HG02798 (cell line): ENCODE results near the gene CCNB1.
A peak's percentile ranks its signal among the peaks of the same experiment; 100 is the strongest.
"Not testable (repeated sequence)": the region's sequence is repeated elsewhere in the genome, so short reads cannot be mapped to it uniquely, and the experiment has no call there.

Experiments
- ATAC-seq: cut with Tn5 transposase; IDR thresholded peaks from one replicate; pipeline ENCODE4 v1.9.1; 2021; ENCODE audit warnings: mild to moderate bottlenecking; ENCODE audit not compliant: unreplicated experiment, poor library complexity

CCNB1 gene

DNA sequence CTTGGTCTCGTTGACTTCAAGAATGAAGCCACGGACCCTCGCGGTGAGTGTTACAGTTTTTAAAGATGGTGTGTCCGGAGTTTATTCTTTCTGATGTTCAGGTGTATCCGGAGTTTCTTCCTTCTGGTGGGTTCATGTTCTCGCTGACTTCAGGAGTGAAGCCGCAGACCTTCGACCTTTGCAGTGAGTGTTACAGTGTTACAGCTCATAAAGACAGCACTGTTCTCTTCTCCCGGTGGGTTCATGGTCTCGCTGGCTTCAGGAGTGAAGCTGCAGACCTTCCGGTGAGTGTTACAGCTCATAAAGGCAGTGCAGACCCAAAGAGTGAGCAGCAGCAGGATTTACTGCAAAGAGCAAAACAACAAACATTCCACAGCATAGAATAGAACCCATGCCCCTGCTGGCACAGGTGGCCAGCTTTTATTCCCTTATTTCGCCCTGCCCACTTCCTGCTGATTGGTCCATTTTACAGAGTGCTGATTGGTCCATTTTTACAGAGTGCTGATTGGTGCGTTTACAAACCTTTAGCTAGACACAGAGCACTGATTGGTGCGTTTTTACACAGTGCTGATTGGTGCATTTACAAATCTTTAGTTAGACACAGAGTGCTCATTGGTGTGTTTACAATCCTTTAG is 14.8 kb downstream of the CCNB1 start:
- not testable (repeated sequence) for ATAC-seq

DNA sequence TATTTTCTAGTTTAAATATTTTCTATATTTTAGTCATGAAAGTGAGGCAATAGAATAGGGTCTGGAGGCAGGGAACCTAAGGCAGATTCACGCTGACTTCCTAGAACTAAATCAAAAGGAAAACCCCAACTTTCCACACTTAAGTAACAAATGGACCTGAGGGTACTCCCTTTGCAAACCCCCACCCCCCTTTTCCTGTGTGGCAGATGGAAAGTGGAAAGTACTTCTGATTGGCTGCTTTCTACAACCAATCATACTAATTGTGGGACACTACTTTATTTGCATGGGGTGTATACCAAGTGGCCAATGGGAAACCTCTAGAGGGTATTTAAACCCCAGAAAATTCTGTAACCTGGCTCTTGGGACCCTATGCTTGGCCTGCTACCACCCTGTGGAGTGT is 17.7 kb downstream of the CCNB1 start:
- no peak for ATAC-seq

DNA sequence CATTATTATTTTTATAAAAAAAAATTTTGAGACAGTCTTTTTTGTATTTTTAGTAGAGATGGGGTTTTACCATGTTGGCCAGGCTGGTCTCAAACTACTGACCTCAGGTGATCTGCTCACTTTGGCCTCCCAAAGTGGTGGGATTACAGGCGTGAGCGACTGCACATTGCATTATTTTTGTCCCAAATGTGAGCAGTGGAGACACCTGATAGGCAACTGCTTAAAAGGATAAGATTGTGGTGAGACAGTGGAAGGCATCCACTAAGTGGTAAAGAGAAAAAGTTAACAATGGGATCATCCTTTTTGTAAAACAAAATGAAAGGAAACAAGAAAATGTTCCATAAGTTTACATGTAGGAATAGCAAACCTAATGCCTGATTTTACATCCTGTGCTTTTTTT is 20.4 kb downstream of the CCNB1 start:
- ATAC-seq = no peak

DNA sequence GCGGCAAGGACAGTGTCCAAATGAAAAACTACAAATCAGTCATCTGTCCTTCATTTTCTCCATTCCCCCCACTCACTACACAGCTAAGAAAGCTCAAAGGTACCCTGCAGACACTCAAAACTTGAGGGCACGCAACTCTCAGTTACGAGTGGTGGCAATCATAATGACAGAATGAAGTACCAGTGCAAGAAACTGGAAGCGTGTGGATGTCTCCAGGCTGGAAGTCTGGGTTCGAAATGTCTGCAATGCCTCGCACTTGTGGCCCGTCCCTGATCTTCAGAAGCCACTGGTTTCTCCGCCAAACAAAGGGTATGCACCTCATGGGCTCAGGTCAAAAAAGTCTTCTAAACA is 21.8 kb downstream of the CCNB1 start:
- ATAC-seq = no peak

DNA sequence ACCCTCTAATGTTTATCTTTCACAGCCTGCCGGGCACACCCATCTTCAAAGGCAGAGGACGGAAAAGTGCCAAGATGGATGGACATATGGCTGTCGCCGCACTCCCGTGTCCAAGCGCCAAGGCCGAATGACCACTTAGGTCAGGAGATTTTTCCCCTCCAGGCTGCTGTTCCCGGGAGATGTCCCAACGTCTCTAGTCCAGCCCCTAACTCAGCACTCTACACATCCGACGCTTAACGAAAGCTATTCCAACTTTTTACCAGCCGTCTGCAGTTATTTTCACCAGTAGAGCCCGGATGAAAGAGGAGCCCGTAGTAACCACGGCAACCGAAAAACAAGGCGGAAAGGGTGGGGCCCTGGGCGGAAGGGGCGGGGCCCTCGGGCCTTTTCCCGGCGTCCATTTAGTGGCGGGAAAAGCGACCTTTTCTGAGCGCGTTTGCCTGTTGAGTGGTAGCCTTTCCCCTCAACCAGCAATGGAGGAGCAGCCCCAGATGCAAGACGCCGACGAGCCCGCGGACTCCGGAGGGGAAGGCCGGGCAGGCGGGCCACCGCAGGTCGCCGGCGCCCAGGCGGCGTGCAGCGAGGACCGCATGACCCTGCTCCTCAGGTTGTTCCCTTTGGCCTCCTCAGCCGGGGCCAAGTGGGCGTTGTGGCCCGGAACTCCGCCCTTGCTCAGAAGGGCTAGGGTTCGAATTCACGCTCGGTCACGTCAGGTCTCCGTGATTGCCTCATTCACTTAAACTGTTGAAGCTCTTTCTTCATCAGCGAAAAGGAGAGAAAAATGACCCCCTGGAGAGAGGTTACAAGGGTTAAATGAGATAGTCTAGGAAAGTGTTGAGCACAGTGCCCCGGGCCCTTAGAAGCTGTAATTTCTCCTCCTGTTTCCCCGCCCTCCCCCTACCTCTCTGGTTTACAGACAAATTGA is 22.5 kb downstream of the CCNB1 start, which contains the start of gene CENPH:
TSS of gene CENPH (plus strand) at position 422 of the 925 bp plus-strand sequence. CDS start at position 474, 52 bp downstream.
- ATAC-seq = peak; percentile 96

DNA sequence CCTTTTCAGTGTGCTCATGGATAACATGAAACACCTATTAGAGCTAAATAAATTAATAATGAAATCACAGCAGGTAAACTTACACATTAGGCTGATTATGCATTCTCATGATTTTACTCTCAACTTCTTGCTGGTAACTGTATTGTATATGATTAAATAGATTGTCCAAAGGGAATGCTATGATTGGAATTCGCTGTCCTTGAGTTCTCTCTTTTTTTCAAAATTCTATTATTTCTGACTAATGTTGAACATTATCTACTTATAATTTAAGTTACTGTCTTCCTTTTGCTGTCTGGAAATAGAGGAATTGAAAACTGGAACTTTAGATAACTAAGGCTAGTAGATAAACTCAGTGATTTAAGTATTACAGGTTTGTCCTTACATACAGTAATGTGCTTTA is 35.5 kb downstream of the CCNB1 start:
- no peak for ATAC-seq

DNA sequence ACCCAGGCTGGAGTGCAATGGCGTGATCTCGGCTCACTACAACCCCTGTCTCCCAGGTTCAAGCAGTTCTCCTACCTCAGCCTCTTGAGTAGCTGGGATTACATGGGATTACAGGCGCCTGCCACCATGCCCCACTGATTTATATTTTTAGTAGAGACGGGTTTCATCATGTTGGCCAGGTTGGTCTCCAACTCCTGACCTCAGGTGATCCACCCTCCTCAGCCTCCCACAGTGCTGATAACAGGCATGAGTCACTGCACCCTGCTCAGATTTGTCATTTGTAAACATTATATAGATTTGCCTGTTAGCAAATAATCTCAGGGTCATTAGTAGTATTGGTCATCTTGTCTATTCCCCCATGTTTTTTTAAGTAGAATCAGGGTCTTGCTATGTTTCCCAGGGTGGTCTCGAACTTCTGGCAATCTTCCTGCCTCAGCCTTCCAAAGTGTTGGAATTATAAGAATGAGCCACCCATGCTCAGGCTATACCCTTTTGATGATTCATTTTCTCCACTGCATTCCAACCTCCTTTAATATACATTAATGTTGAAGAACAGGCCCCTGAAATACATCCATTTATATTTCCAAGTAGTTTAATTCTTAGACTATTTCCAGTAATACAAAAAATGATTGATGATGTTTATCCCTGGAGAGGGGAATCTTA is 39.7 kb downstream of the CCNB1 start:
- ATAC-seq = no peak

DNA sequence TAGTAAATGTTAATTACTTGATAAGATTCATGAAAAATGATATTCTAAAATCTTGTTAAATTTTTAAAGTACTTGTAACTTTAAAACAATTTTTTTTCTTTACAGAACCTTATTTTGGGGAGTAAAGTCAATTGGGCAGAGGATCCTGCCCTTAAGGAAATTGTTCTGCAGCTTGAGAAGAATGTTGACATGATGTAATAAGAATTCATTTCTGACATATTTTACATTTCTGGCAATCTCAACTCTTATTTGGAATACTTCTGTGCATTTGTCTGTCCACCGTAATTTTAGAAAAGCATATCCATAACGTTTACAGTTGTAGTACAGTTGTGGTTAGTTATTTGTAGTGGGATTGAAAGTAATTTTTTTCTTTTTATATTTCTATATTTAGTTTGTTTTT is 42.7 kb downstream of the CCNB1 start:
- no peak for ATAC-seq

DNA sequence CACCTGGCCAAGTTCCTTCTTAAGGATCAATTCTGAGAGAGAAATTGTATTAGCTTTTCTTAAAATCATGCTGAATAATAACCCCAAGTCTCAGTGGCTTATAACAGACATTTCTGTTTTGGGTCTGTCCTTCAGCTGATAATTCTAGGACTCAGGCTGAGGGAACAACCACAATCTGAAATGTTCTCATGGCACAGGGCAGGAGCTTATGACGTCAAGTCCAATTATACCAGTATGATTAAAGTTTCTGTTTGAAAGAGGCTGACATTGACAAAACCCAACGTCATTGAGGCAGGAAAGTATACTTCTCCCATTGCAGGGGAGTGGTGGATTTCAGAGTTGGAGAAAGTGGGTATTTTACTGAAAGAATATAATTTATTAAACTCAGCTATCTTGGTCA is 44.2 kb downstream of the CCNB1 start:
- ATAC-seq = no peak

DNA sequence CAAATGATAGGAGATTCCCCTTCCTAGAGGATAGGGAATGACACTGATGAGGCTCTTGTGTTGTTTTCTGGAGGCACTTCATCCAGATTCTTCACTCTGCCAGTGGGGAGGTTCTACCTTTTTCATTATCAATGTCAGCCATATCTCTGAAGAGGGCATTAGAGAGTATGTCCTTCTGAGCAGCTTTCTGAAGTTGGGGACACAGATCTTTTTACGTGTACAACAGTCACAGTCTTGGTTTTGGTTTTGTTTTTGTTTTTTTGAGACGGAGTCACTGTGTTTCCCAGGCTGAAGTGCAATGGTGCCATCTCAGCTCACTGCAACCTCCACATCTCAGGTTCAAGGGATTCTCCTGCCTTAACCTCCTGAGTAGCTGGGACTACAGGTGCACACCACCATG is 45.1 kb downstream of the CCNB1 start:
- ATAC-seq = no peak

DNA sequence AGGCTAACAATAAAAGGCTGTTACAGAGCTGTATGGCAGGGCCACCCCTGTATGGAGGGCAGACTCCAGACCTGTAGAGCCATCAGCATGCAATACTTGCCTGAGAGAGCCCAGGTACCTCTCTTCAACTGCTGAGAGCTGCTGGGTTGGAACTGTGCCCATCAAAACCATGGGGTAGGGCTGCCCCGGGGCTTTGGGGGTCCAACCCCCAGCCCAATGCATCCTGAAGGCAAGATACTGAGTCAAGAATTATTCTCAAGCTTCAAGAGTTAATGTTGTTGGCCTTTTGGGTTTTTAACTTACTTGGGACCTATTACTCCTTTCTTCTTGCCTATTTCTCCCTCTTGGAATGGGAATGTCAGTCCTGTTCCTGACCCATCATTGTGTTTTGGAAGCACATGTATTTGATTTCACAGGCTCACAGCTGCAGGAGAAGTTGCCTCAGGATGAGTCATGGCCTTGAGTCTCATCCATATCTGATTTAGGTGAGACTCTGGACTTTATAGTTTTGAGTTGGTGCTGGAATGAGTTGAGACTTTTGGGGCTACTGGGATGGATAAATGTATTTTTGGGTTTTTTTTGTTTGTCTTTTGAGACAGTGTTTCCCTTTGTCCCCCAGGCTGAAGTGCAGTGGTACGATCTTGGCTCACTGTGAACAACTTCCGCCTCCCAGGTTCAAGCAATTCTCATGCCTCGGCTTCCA is 46.7 kb downstream of the CCNB1 start:
- no peak for ATAC-seq

DNA sequence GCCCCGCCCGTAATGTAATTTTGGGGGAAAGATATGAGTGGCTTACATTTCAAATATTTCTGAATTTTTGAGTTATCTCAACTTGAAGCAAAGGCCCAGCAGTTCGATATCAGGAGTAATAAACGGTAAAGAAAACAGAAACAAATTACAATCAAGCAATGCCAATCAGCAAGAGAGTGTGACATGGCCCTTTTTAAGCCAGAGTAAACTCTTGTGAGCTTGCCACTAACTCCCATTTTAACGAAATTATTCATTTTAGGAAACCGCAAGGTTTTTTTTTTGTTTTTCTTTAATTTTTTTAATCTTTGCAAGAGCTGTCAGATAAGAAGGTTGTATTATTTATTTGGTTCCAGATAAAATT is 50.2 kb downstream of the CCNB1 start:
- ATAC-seq = no peak

DNA sequence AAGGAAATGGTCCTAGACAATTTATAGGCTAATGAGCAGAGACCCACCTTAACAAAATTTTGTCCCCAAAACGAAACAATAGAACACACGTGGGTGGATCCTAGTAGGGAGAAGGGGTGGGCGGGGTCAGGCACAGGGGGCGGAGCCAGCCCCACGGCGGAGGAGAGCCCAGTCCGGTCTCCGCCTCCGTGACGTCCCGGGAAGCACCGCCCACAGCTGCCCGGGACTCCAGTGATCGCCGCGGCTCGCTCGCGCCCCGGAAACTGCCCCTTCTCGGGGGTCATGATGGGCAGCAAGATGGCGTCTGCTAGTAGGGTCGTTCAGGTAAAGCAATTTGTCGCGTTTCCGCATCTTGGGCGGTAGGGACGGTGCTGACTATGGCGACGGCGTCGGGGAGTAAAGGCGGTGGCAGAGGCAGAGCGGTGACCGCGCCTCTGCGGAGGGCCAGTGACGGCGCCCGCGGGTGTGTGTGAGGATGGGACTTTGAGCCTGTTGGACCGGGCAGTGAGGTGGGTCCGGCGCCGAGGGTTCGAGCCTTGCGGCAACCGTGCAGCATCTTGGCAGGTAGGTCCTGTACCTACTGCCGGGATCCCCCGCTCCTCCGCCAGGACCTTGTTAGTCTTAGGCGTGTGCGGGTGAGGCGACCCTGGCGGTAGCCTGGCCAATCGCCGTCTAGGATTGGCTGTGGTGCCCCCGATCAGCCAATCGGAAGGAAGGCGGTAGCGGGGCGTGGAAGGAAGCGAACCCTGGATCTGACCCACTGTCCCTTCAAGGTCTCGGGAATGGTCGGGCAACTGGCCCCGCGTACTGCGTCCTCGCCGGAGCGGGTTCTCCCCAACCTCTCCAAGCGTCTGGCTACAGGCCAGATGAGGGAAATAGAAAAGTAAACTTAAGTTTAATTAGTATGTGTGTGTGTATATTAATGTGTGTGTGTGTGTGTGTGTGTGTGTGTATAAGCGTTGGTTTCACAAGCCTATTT is 50.9 kb downstream of the CCNB1 start:
- ATAC-seq = peak; percentile 94

DNA sequence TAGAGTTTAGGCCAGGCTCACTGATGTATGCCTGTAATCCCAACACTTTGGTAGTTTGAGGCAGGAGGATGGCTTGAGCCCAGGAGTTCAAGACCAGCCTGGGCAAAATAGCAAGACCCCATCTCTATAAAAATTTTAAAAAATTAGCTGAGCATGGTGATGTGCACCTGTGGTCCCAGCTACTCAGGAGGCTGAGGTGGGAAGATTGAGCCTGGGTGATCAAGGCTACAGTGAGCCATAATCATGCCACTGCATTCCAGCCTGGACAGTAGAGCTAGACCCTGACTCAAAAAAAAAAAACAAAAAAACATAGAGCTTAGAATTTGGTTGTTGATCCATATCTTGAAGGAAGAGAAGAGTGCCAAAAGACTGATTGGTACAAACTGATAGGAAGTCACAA is 53.0 kb downstream of the CCNB1 start:
- no peak for ATAC-seq

DNA sequence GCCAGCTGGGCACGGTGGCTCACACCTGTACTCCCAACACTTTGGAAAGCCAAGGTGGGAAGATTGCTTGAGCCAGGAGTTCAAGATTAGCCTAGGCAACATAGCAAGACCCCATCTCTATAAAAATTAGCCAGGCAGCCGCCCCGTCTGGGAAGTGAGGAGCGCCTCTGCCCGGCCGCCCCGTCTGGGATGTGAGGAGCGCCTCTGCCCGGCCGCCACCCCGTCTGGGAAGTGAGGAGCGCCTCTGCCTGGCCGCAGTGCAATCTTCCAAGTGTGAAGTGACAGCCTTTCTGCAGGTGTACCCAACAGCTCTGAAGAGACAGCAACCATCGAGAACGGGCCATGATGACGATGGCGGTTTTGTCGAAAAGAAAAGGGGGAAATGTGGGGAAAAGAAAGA is 53.4 kb downstream of the CCNB1 start:
- not testable (repeated sequence) for ATAC-seq

DNA sequence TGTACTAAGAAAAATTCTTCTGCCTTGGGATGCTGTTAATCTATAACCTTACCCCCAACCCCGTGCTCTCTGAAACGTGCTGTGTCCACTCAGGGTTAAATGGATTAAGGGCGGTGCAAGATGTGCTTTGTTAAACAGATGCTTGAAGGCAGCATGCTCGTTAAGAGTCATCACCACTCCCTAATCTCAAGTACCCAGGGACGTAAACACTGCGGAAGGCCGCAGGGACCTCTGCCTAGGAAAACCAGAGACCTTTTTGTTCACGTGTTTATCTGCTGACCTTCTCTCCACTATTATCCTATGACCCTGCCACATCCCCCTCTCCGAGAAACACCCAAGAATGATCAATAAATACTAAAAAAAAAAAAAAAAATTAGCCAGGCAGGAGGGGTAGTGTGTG is 53.9 kb downstream of the CCNB1 start:
- not testable (repeated sequence) for ATAC-seq

DNA sequence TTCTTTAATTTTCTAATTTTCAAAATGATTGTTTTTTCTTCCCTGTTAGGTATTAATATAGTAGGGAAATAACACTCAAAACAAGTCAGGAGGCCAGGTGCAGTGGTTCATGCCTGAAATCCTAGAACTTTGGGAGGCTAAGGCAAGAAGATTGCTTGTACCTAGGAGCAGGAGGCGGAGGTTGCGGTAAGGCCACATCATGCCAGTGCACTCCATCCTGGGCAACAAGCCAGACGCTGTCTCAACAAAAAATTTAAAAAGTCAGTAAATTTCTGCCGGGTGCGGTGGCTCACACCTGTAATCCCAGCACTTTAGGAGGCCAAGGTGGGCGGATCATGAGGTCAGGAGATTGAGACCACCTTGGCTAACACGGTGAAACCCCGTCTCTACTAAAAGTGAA is 57.6 kb downstream of the CCNB1 start:
- no peak for ATAC-seq

DNA sequence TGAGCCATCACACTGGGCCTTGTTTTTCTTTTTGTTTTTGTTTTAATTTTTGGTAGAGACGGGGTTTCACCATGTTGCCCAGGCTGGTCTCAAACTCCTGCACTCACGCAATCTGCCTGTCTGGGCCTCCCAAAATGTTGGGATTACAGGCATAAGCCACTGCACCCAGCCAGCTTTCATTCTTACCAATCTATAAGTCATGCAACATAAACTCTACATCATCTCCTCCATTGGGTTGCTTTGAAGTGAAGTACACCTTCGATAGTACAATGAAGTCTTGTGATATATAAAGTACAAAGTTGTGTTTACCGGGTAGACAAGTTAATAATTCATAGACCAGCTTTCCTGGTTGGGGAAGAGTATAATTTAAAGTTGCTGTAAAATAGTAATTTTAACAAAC is 58.9 kb downstream of the CCNB1 start:
- no peak for ATAC-seq
